ENCODE measurements around the gene ITGA3.

DNA sequence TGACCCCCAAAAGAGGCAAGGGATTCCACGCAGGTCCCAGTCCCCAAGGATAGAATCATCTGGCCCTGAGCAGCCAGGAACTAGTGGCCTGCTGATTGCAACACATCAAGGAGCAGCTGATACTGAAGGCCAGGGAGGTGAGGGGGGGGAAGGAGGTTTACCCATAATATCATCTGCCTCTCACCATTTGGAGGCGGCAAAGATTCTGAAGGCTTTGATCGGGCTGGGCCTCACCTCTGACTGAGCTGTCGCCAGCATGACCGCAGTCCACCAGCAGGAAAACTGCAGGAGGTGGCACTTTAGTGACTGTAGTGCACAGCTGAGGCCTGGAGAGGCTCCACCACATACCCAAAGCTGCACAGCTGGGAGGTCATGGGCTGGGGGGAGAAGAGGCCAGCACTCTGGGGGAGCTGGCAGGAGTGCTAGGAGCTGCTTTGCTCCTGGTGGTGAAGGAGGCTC, 20.5 kb upstream of the ITGA3 start:
- no peak for TF ChIP-seq POLR2A (IDR thresholded peaks at IDR 0.05)
- TF ChIP-seq, protein P1, sequence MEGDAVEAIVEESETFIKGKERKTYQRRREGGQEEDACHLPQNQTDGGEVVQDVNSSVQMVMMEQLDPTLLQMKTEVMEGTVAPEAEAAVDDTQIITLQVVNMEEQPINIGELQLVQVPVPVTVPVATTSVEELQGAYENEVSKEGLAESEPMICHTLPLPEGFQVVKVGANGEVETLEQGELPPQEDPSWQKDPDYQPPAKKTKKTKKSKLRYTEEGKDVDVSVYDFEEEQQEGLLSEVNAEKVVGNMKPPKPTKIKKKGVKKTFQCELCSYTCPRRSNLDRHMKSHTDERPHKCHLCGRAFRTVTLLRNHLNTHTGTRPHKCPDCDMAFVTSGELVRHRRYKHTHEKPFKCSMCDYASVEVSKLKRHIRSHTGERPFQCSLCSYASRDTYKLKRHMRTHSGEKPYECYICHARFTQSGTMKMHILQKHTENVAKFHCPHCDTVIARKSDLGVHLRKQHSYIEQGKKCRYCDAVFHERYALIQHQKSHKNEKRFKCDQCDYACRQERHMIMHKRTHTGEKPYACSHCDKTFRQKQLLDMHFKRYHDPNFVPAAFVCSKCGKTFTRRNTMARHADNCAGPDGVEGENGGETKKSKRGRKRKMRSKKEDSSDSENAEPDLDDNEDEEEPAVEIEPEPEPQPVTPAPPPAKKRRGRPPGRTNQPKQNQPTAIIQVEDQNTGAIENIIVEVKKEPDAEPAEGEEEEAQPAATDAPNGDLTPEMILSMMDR (IDR thresholded peaks at IDR 0.05) = no peak

Measured in testis (tissue), 2 donors.